GM19025 (cell line): ENCODE results near the gene KCNIP4.

Experiments
- ATAC-seq: cut with Tn5 transposase; IDR thresholded peaks from one replicate; pipeline ENCODE4 v1.9.1; 2021; ENCODE audit warnings: mild to moderate bottlenecking, low read depth, moderate library complexity; ENCODE audit not compliant: unreplicated experiment

The KCNIP4 gene

GRCh38 chr4:21769404-21770147 is 179.0 kb downstream of the KCNIP4 start:
- ATAC-seq, result no peak

- no peak for ATAC-seq
Observed at GRCh38 chr4:21768349-21769310, 179.9 kb downstream of the KCNIP4 start.

- ATAC-seq, result peak; percentile 57
Observed at GRCh38 chr4:21765810-21766407, 182.7 kb downstream of the KCNIP4 start.

- no peak for ATAC-seq
Observed at GRCh38 chr4:21763855-21764254, 184.7 kb downstream of the KCNIP4 start.

GRCh38 chr4:21757248-21757647 is 191.3 kb downstream of the KCNIP4 start:
- no peak for ATAC-seq

- ATAC-seq, result no peak
Observed at GRCh38 chr4:21753084-21753760, 195.3 kb downstream of the KCNIP4 start.

- ATAC-seq, result no peak
Observed at GRCh38 chr4:21752616-21753015, 196.0 kb downstream of the KCNIP4 start.

GRCh38 chr4:21749924-21750323 is 198.6 kb downstream of the KCNIP4 start:
- no peak for ATAC-seq

- no peak for ATAC-seq
Observed at GRCh38 chr4:21749412-21749811, 199.2 kb downstream of the KCNIP4 start.

GRCh38 chr4:21744046-21744445 is 204.5 kb downstream of the KCNIP4 start:
- ATAC-seq, result no peak

GRCh38 chr4:21742326-21742725 is 206.2 kb downstream of the KCNIP4 start:
- no peak for ATAC-seq

- ATAC-seq, result no peak
Observed at GRCh38 chr4:21738821-21739220, 209.8 kb downstream of the KCNIP4 start.

GRCh38 chr4:21735866-21736265 is 212.7 kb downstream of the KCNIP4 start:
- no peak for ATAC-seq

GRCh38 chr4:21733894-21734630 is 214.5 kb downstream of the KCNIP4 start:
- no peak for ATAC-seq

GRCh38 chr4:21728304-21728703 is 220.3 kb downstream of the KCNIP4 start:
- ATAC-seq, result no peak

- ATAC-seq, result no peak
Observed at GRCh38 chr4:21726255-21726815, 222.2 kb downstream of the KCNIP4 start.

GRCh38 chr4:21722157-21722839 is 226.3 kb downstream of the KCNIP4 start:
- ATAC-seq, result no peak

- no peak for ATAC-seq
Observed at GRCh38 chr4:21716531-21716930, 232.0 kb downstream of the KCNIP4 start.
